Measurements from ENCODE around the gene L3MBTL1.

Gene L3MBTL1

DNA sequence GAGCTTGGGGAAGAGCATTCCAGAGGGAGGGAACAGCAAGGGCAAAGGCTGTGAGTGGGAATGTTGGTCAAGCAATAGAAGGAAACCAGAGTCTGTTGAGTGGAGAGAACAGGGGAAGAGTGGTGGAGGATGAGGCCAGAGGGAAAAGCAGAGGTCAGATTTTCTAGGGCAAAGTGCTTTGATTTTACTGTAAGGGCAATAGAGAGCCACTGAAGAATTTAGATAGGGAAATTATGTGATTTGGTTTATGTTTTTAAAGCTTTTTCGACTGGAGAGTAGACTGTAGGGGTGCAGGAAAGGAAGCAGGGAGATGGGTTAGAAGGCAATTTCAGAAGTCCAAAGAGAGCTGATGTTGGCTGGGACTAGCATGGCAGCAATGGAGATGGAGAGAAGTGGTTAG, 4.4 kb downstream of the L3MBTL1 start:
- no peaks in the 10 kb centered on the region for H3K79me1 ChIP-seq (ENCODE audit: low read depth, low read length)
- no peak overlapping the region for H2AK5ac ChIP-seq (ENCODE audit: low read depth, low read length)
- no peak overlapping the region for H2BK15ac ChIP-seq (ENCODE audit: low read length)
- no peak overlapping the region for H2BK12ac ChIP-seq (ENCODE audit: low read length)
- no peak overlapping the region for H4K8ac ChIP-seq (ENCODE audit: low read depth, low read length)
- no peak overlapping the region for H3K4me3 ChIP-seq (ENCODE audit: low read length in 2 of 2)
- H3K9ac ChIP-seq (ENCODE audit: low read depth, low read length, poor library complexity) = no peak overlapping the region
- H3K4me1 ChIP-seq (ENCODE audit: control insufficient read depth in 2 of 2, insufficient read depth in 1 of 2, low read depth in 1 of 2, low read length in 2 of 2) = peaks cover 2 to 8% of the 10 kb centered on the region in 2 donors
- H2BK5ac ChIP-seq (ENCODE audit: low read length) = no peak overlapping the region
- no peak overlapping the region for H3K4ac ChIP-seq (ENCODE audit: low read length)
- peaks cover 0 to 7% of the 10 kb centered on the region in 2 donors for H3K36me3 ChIP-seq (replicated peaks in 1 of 2; ENCODE audit: control insufficient read depth in 2 of 2, insufficient read depth in 2 of 2, low read length in 2 of 2)
- H3K9me3 ChIP-seq (replicated peaks in 1 of 2; ENCODE audit: control insufficient read depth in 2 of 2, insufficient read depth in 1 of 2, low read depth in 1 of 2, low read length in 2 of 2) = peaks cover 0 to under 1% of the 10 kb centered on the region in 2 donors
- DNase-seq (ENCODE audit: low spot score) = no peak
- H3K27me3 ChIP-seq (ENCODE audit: control insufficient read depth in 3 of 3, insufficient read depth in 3 of 3, low read depth in 1 of 3, low read length in 3 of 3) = peaks cover 0 to 23% (median 11%) of the 10 kb centered on the region in 3 experiments
- no peak overlapping the region for H4K91ac ChIP-seq (ENCODE audit: low read depth, low read length, poor library complexity)
- no peak overlapping the region for H3K27ac ChIP-seq (replicated peaks; ENCODE audit: low read length)
- no peak overlapping the region for H2AFZ ChIP-seq (ENCODE audit: low read length)
- peak overlapping the region; percentile 0 for H3K4me2 ChIP-seq (ENCODE audit: insufficient read depth, low read length, poor library complexity, severe bottlenecking)
- no peak overlapping the region for H3K23ac ChIP-seq (ENCODE audit: low read depth, low read length, poor library complexity)
- H3K14ac ChIP-seq (ENCODE audit: low read length) = no peak overlapping the region
- H3K18ac ChIP-seq (ENCODE audit: low read length) = no peak overlapping the region
- 100% methylated on average over 1 of the region's 1 CpG; no CpG with 5 or more reads in 1 of the 2 donors for WGBS, 2 donors (ENCODE audit: extremely low coverage in 2 of 2, insufficient read length in 2 of 2, insufficient replicate concordance in 1 of 2)
- no peak overlapping the region for H2BK120ac ChIP-seq (ENCODE audit: low read depth, low read length)

GRCh38 chr20:43513372-43513930, 6.0 kb downstream of the L3MBTL1 start:
- H3K27ac ChIP-seq (replicated peaks; ENCODE audit: low read length) = no peak overlapping the region

GRCh38 chr20:43513931-43514647, 6.6 kb downstream of the L3MBTL1 start:
- no peak overlapping the region for H4K91ac ChIP-seq (ENCODE audit: low read depth, low read length, poor library complexity)
- peak overlapping the region; percentile 79 for H3K9ac ChIP-seq (ENCODE audit: low read depth, low read length, poor library complexity)
- H2AK5ac ChIP-seq (ENCODE audit: low read depth, low read length) = peak overlapping the region; percentile 54
- peak overlapping the region; percentile 93 for H3K18ac ChIP-seq (ENCODE audit: low read length)
- H3K4me1 ChIP-seq (ENCODE audit: control insufficient read depth in 2 of 2, insufficient read depth in 1 of 2, low read depth in 1 of 2, low read length in 2 of 2) = peaks cover 0 to 5% of the 10 kb centered on the region in 2 donors
- peak; percentile 98 for DNase-seq (ENCODE audit: low spot score)
- H2BK12ac ChIP-seq (ENCODE audit: low read length) = no peak overlapping the region
- peak overlapping the region; percentile 67 for H3K4me2 ChIP-seq (ENCODE audit: insufficient read depth, low read length, poor library complexity, severe bottlenecking)
- H3K4ac ChIP-seq (ENCODE audit: low read length) = no peak overlapping the region
- H4K8ac ChIP-seq (ENCODE audit: low read depth, low read length) = no peak overlapping the region
- no peaks in the 10 kb centered on the region for H3K79me1 ChIP-seq (ENCODE audit: low read depth, low read length)
- H3K27me3 ChIP-seq (ENCODE audit: control insufficient read depth in 3 of 3, insufficient read depth in 3 of 3, low read depth in 1 of 3, low read length in 3 of 3) = peaks cover 0 to 1% (median 0%) of the 10 kb centered on the region in 3 experiments
- peak overlapping the region; percentile 94 for H2AFZ ChIP-seq (ENCODE audit: low read length)
- H3K14ac ChIP-seq (ENCODE audit: low read length) = no peak overlapping the region
- H3K36me3 ChIP-seq (replicated peaks in 1 of 2; ENCODE audit: control insufficient read depth in 2 of 2, insufficient read depth in 2 of 2, low read length in 2 of 2) = peaks cover 0 to 20% of the 10 kb centered on the region in 2 donors
- H2BK5ac ChIP-seq (ENCODE audit: low read length) = peak overlapping the region; percentile 94
- peak overlapping the region; percentile 66 for H3K23ac ChIP-seq (ENCODE audit: low read depth, low read length, poor library complexity)
- peak overlapping the region; percentile 86 to 95 for H3K4me3 ChIP-seq (ENCODE audit: low read length in 2 of 2)
- peak overlapping the region; percentile 62 for H2BK15ac ChIP-seq (ENCODE audit: low read length)
- H3K9me3 ChIP-seq (replicated peaks in 1 of 2; ENCODE audit: control insufficient read depth in 2 of 2, insufficient read depth in 1 of 2, low read depth in 1 of 2, low read length in 2 of 2) = no peaks in the 10 kb centered on the region
- H3K27ac ChIP-seq (replicated peaks; ENCODE audit: low read length) = peak overlapping the region; percentile 36
- H2BK120ac ChIP-seq (ENCODE audit: low read depth, low read length) = no peak overlapping the region
- no CpG with 5 or more reads among the region's 39 CpGs for WGBS, 2 donors (ENCODE audit: extremely low coverage in 2 of 2, insufficient read length in 2 of 2, insufficient replicate concordance in 1 of 2)

More at GRCh38 chr20:43513372-43513930, 6.0 kb downstream of the L3MBTL1 start:
- Histone ChIP-seq H2BK120ac (ENCODE audit: low read depth, low read length) (no peak overlapping the region), H4K8ac (ENCODE audit: low read depth, low read length) (no peak overlapping the region), H3K4me1 (ENCODE audit: control insufficient read depth in 2 of 2, insufficient read depth in 1 of 2, low read depth in 1 of 2, low read length in 2 of 2) (peaks cover 0 to 5% of the 10 kb centered on the region in 2 donors), H4K91ac (ENCODE audit: low read depth, low read length, poor library complexity) (no peak overlapping the region), H3K14ac (ENCODE audit: low read length) (peak overlapping the region; percentile 25), H3K4ac (ENCODE audit: low read length) (no peak overlapping the region), H2BK12ac (ENCODE audit: low read length) (no peak overlapping the region), H3K79me1 (ENCODE audit: low read depth, low read length) (no peaks in the 10 kb centered on the region), H3K23ac (ENCODE audit: low read depth, low read length, poor library complexity) (peak overlapping the region; percentile 40), H3K27me3 (ENCODE audit: control insufficient read depth in 3 of 3, insufficient read depth in 3 of 3, low read depth in 1 of 3, low read length in 3 of 3) (peaks cover 0 to 8% (median 3%) of the 10 kb centered on the region in 3 experiments), H2AFZ (ENCODE audit: low read length) (peak overlapping the region; percentile 91), H3K9ac (ENCODE audit: low read depth, low read length, poor library complexity) (peak overlapping the region; percentile 79), H2AK5ac (ENCODE audit: low read depth, low read length) (no peak overlapping the region), H3K9me3 (replicated peaks in 1 of 2; ENCODE audit: control insufficient read depth in 2 of 2, insufficient read depth in 1 of 2, low read depth in 1 of 2, low read length in 2 of 2) (no peaks in the 10 kb centered on the region), H3K4me3 (ENCODE audit: low read length in 2 of 2) (peak overlapping the region; percentile 82 to 95), H3K36me3 (replicated peaks in 1 of 2; ENCODE audit: control insufficient read depth in 2 of 2, insufficient read depth in 2 of 2, low read length in 2 of 2) (peaks cover 0 to 18% of the 10 kb centered on the region in 2 donors), H2BK15ac (ENCODE audit: low read length) (no peak overlapping the region), H3K18ac (ENCODE audit: low read length) (peak overlapping the region; percentile 80), H3K4me2 (ENCODE audit: insufficient read depth, low read length, poor library complexity, severe bottlenecking) (peak overlapping the region; percentile 67), H2BK5ac (ENCODE audit: low read length) (peak overlapping the region; percentile 4)
- WGBS, 2 donors (ENCODE audit: extremely low coverage in 2 of 2, insufficient read length in 2 of 2, insufficient replicate concordance in 1 of 2) = no CpG with 5 or more reads among the region's 10 CpGs
- DNase-seq (ENCODE audit: low spot score) = no peak

GRCh38 chr20:43514648-43514999, 7.1 kb downstream of the L3MBTL1 start:
- H3K14ac ChIP-seq (ENCODE audit: low read length) = no peak overlapping the region
- H3K27me3 ChIP-seq (ENCODE audit: control insufficient read depth in 3 of 3, insufficient read depth in 3 of 3, low read depth in 1 of 3, low read length in 3 of 3) = no peaks in the 10 kb centered on the region
- H2AK5ac ChIP-seq (ENCODE audit: low read depth, low read length) = peak overlapping the region; percentile 54
- peak overlapping the region; percentile 47 for H3K4me2 ChIP-seq (ENCODE audit: insufficient read depth, low read length, poor library complexity, severe bottlenecking)
- H3K4me1 ChIP-seq (ENCODE audit: control insufficient read depth in 2 of 2, insufficient read depth in 1 of 2, low read depth in 1 of 2, low read length in 2 of 2) = peaks cover 0 to 5% of the 10 kb centered on the region in 2 donors
- H3K4me3 ChIP-seq (ENCODE audit: low read length in 2 of 2) = peak overlapping the region; percentile 86 to 95
- H4K8ac ChIP-seq (ENCODE audit: low read depth, low read length) = no peak overlapping the region
- no peak overlapping the region for H3K4ac ChIP-seq (ENCODE audit: low read length)
- DNase-seq (ENCODE audit: low spot score) = no peak
- H3K23ac ChIP-seq (ENCODE audit: low read depth, low read length, poor library complexity) = peak overlapping the region; percentile 66
- peak overlapping the region; percentile 62 for H2BK15ac ChIP-seq (ENCODE audit: low read length)
- WGBS, 2 donors (ENCODE audit: extremely low coverage in 2 of 2, insufficient read length in 2 of 2, insufficient replicate concordance in 1 of 2) = no CpG with 5 or more reads among the region's 27 CpGs
- peak overlapping the region; percentile 94 for H2AFZ ChIP-seq (ENCODE audit: low read length)
- no peak overlapping the region for H2BK12ac ChIP-seq (ENCODE audit: low read length)
- peak overlapping the region; percentile 94 for H2BK5ac ChIP-seq (ENCODE audit: low read length)
- H3K79me1 ChIP-seq (ENCODE audit: low read depth, low read length) = no peaks in the 10 kb centered on the region
- peak overlapping the region; percentile 78 for H3K9ac ChIP-seq (ENCODE audit: low read depth, low read length, poor library complexity)
- H3K9me3 ChIP-seq (replicated peaks in 1 of 2; ENCODE audit: control insufficient read depth in 2 of 2, insufficient read depth in 1 of 2, low read depth in 1 of 2, low read length in 2 of 2) = peaks cover 0 to under 1% of the 10 kb centered on the region in 2 donors
- H3K18ac ChIP-seq (ENCODE audit: low read length) = peak overlapping the region; percentile 93
- H2BK120ac ChIP-seq (ENCODE audit: low read depth, low read length) = no peak overlapping the region
- H4K91ac ChIP-seq (ENCODE audit: low read depth, low read length, poor library complexity) = no peak overlapping the region
- H3K36me3 ChIP-seq (replicated peaks in 1 of 2; ENCODE audit: control insufficient read depth in 2 of 2, insufficient read depth in 2 of 2, low read length in 2 of 2) = peaks cover 0 to 20% of the 10 kb centered on the region in 2 donors
- H3K27ac ChIP-seq (replicated peaks; ENCODE audit: low read length) = peak overlapping the region; percentile 36

Measured in neuronal stem cell (in vitro differentiated cells).